ENCODE measurements around the gene OTOL1.
"Not testable (repeated sequence)": the region's sequence is repeated elsewhere in the genome, so short reads cannot be mapped to it uniquely, and the experiment has no call there.

Gene OTOL1

GRCh38 chr3:161471211-161471610 is 25.4 kb upstream of the OTOL1 start:
- DNase-seq (ENCODE audit: low read depth, low spot score), result no peak
- no peak overlapping the region for H3K4me3 ChIP-seq (ENCODE audit: low read depth, low read length)
- POLR2A ChIA-PET, result no interaction called here
- CTCF ChIA-PET, result no interaction called here
- TF ChIP-seq, protein P1, sequence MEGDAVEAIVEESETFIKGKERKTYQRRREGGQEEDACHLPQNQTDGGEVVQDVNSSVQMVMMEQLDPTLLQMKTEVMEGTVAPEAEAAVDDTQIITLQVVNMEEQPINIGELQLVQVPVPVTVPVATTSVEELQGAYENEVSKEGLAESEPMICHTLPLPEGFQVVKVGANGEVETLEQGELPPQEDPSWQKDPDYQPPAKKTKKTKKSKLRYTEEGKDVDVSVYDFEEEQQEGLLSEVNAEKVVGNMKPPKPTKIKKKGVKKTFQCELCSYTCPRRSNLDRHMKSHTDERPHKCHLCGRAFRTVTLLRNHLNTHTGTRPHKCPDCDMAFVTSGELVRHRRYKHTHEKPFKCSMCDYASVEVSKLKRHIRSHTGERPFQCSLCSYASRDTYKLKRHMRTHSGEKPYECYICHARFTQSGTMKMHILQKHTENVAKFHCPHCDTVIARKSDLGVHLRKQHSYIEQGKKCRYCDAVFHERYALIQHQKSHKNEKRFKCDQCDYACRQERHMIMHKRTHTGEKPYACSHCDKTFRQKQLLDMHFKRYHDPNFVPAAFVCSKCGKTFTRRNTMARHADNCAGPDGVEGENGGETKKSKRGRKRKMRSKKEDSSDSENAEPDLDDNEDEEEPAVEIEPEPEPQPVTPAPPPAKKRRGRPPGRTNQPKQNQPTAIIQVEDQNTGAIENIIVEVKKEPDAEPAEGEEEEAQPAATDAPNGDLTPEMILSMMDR (IDR thresholded peaks at IDR 0.05; ENCODE audit: insufficient read depth, low read length, missing control alignments), result no peak

DNA sequence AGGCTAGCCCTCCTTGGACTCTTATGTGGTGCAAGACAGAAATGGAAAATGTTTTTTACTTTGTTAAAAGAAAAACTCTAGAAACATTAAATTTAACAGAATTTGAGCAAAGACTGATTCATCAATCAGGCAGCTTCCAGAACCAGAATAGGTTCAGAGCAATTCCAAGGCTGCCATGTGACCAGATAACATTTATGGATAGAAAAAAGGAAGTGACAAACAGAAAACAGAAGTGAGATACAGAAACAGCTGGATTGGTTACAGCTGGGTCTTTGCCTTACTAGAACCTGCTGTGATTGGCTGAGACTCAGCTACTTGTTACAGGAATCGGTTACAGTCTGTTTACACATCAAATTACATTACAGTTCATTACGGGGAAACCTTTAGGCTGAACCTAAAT is 22.5 kb upstream of the OTOL1 start:
- CTCF ChIA-PET, result no interaction called here
- no peak for DNase-seq (ENCODE audit: low read depth, low spot score)
- POLR2A ChIA-PET, result no interaction called here
- H3K4me3 ChIP-seq (ENCODE audit: low read depth, low read length), result no peak overlapping the region
- TF ChIP-seq, protein P1 (IDR thresholded peaks at IDR 0.05; ENCODE audit: insufficient read depth, low read length, missing control alignments), result no peak

DNA sequence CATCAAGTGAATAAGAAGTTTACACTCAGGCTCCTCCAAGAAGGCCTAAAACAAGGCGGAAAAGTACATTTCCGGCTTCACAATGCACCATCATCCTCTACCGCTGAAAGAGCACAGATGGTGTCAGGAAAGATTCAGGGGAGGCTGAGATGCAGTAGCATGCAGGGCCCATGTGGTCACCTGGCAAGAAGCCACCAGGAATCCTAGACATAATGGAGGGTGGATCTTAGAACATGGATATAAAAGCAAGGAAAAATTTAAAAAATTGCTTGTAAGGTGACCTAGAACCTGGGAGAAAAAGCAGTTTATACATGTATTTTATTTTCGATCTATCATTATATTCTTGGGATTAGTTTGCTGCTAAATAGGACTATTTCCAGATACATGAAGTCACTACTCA is 21.9 kb upstream of the OTOL1 start:
- no peak overlapping the region for H3K4me3 ChIP-seq (ENCODE audit: low read depth, low read length)
- CTCF ChIA-PET, result no interaction called here
- DNase-seq (ENCODE audit: low read depth, low spot score), result no peak
- TF ChIP-seq, protein P1 (IDR thresholded peaks at IDR 0.05; ENCODE audit: insufficient read depth, low read length, missing control alignments), result no peak
- POLR2A ChIA-PET, result no interaction called here

GRCh38 chr3:161475206-161475605 is 21.4 kb upstream of the OTOL1 start:
- TF ChIP-seq, protein P1 (IDR thresholded peaks at IDR 0.05; ENCODE audit: insufficient read depth, low read length, missing control alignments), result no peak
- H3K4me3 ChIP-seq (ENCODE audit: low read depth, low read length), result no peak overlapping the region
- ChIA-PET POLR2A (no interaction called here), CTCF (no interaction called here)
- DNase-seq (ENCODE audit: low read depth, low spot score), result no peak

DNA sequence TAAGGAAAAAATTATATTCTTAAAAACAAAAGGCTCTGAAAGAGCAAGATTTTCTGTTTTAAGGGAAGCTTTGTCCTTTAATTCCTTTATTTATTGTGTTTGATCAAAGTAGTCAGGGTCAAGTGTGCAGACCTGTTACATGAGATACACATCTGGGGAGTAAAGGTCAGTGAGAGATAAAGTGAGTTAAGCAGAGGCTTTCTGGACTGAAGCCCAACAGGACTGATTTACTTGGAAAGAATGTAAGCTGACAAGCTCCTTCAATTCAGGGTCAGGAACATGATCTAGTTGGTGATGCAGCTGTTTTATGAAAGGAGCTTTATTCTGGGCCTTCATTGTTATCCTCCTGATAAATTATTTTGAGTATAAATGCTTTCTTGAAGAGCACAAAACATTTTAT is 20.7 kb upstream of the OTOL1 start:
- DNase-seq (ENCODE audit: low read depth, low spot score), result no peak
- TF ChIP-seq, protein P1 (IDR thresholded peaks at IDR 0.05; ENCODE audit: insufficient read depth, low read length, missing control alignments), result no peak
- POLR2A ChIA-PET, result no interaction called here
- CTCF ChIA-PET, result no interaction called here
- no peak overlapping the region for H3K4me3 ChIP-seq (ENCODE audit: low read depth, low read length)

- ChIA-PET POLR2A (no interaction called here), CTCF (no interaction called here)
- H3K4me3 ChIP-seq (ENCODE audit: low read depth, low read length), result no peak overlapping the region
- no peak for DNase-seq (ENCODE audit: low read depth, low spot score)
- TF ChIP-seq, protein P1 (IDR thresholded peaks at IDR 0.05; ENCODE audit: insufficient read depth, low read length, missing control alignments), result no peak
Observed at GRCh38 chr3:161484226-161484625, 12.4 kb upstream of the OTOL1 start.

DNA sequence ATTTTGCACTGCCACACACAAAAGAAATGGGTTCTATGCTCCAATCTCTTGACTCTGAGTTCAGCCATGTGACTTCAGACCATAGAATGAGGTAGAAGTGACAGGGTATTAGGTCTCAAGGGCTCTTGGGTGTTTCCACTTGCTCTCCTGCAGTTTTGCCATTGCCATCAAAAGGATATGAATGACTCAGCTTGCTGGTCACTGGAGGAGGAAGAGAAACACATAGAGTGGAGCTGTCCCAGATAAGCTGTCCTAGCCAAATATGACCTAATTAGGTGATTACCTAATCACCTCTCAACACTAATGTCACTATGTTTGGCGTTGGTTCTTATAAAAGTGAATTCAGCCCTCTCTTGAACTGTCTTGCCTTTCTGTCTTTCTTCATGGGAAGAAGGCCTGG is 8.3 kb upstream of the OTOL1 start:
- H3K4me3 ChIP-seq (ENCODE audit: low read depth, low read length); POLR2A ChIA-PET; DNase-seq (ENCODE audit: low read depth, low spot score); CTCF ChIA-PET: not testable (repeated sequence)

All from AG04449 (cell line).